HepG2 (cell line): ENCODE measurements around the gene NUDT2.
"Not testable (repeated sequence)": the region's sequence is repeated elsewhere in the genome, so short reads cannot be mapped to it uniquely, and the experiment has no call there.

Source experiments
- JUN ChIP-seq: sonication (generic); formaldehyde crosslinking; IDR thresholded peaks from 2 replicates; pipeline ENCODE4 v1.4.0; 2020; ENCODE audit warnings: mild to moderate bottlenecking, missing genetic modification reagents
- NFYB ChIP-seq: sonication (generic); formaldehyde crosslinking; IDR thresholded peaks from 2 replicates; pipeline ENCODE4 v1.4.0; 2020; ENCODE audit warnings: missing genetic modification reagents
- POLR2AphosphoS5 ChIP-seq: IDR thresholded peaks from 2 replicates; pipeline ENCODE4 v1.6.1; 2012; ENCODE audit warnings: low read depth, low read length
- ZNF282 ChIP-seq: fragments of 450-650 bp; IDR thresholded peaks from 2 replicates; pipeline ENCODE4 v1.6.1; 2018; ENCODE audit not compliant: partially characterized antibody
- ZNF431 ChIP-seq: sonication (generic); formaldehyde crosslinking; IDR thresholded peaks from 2 replicates; pipeline ENCODE4 v1.9.0; 2022; ENCODE audit warnings: missing genetic modification reagents, low read depth, mild to moderate bottlenecking, borderline replicate concordance
- ZNF432 ChIP-seq: sonication (generic); formaldehyde crosslinking; IDR thresholded peaks from 2 replicates; pipeline ENCODE4 v1.5.0; 2020; ENCODE audit warnings: missing genetic modification reagents, mild to moderate bottlenecking, borderline replicate concordance
- TF ChIP-seq, protein P1 (sequence below): sonication (generic); formaldehyde crosslinking; IDR thresholded peaks from 2 replicates; pipeline ENCODE4 v1.5.0; 2020; ENCODE audit warnings: mild to moderate bottlenecking, missing genetic modification reagents, moderate library complexity
- TF ChIP-seq, protein P2 (sequence below): sonication (generic); formaldehyde crosslinking; IDR thresholded peaks from 2 replicates; pipeline ENCODE4 v1.8.1; 2023; ENCODE audit warnings: mild to moderate bottlenecking, moderate library complexity, missing genetic modification reagents

DNA sequence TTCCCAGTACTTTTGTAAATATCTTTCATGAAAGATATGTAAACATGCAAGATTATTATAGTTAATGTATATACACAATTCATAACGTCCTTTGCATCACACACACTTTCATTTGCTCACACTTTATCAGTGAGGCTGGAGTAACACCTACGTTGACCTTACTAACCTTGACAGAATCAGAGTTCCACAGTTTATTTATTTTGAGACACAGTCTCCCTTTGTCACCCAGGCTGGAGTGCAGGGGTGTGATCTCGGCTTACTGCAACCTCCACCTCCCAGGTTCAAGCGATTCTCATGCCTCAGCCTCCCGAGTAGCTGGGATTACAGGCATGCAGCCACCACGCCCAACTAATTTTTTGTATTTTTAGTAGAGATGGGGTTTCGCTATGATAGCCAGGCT, 28.3 kb upstream of the NUDT2 start:
- not testable (repeated sequence) for TF ChIP-seq ZNF282; ZNF431 (CRISPR knock-in tag); NFYB (CRISPR knock-in tag); JUN (CRISPR knock-in tag); ZNF432 (CRISPR knock-in tag); POLR2AphosphoS5
- TF ChIP-seq, protein P1, sequence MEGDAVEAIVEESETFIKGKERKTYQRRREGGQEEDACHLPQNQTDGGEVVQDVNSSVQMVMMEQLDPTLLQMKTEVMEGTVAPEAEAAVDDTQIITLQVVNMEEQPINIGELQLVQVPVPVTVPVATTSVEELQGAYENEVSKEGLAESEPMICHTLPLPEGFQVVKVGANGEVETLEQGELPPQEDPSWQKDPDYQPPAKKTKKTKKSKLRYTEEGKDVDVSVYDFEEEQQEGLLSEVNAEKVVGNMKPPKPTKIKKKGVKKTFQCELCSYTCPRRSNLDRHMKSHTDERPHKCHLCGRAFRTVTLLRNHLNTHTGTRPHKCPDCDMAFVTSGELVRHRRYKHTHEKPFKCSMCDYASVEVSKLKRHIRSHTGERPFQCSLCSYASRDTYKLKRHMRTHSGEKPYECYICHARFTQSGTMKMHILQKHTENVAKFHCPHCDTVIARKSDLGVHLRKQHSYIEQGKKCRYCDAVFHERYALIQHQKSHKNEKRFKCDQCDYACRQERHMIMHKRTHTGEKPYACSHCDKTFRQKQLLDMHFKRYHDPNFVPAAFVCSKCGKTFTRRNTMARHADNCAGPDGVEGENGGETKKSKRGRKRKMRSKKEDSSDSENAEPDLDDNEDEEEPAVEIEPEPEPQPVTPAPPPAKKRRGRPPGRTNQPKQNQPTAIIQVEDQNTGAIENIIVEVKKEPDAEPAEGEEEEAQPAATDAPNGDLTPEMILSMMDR (CRISPR knock-in tag): not testable (repeated sequence)
- TF ChIP-seq, protein P2, sequence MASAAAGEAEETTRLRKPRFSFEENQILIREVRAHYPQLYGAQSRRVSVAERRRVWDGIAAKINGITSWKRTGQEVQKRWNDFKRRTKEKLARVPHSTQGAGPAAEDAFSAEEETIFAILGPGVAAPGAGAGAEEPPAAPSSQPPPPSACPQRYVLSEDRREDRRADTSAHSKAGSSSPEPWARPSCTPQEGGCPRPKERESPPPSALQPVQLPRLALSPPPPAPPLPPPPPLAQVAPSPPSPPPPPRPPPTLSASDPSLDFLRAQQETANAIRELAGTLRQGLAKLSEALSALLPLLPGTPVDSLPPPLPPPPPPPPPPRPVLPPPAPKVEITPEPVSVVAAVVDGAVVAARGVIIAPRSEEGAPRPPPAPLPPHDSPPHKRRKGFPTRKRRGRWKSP (CRISPR knock-in tag): not testable (repeated sequence)
